OCI-LY3 (cell line): ENCODE results near the gene FN1.

Source experiments
- H2AFZ ChIP-seq: fragments of 200-600, 300-600 bp; shearing (Covaris generic); 2 replicates; pipeline ENCODE4 v1.6.0; 2014; ENCODE audit warnings: antibody characterized with exemption, low read depth, low read length
- H3K27ac ChIP-seq: fragments of 200-600, 300-600 bp; sonication (generic); 2 replicates; pipeline ENCODE4 v1.5.1; 2014; ENCODE audit warnings: mild to moderate bottlenecking, low read length, moderate library complexity, mixed read lengths
- H3K27me3 ChIP-seq: fragments of 200-600, 300-600 bp; sonication (generic); 2 replicates; pipeline ENCODE4 v1.6.1; 2014; ENCODE audit warnings: low read depth, low read length, mixed read lengths
- H3K36me3 ChIP-seq: fragments of 200-600, 300-600 bp; sonication (generic); replicated peaks from 2 replicates; pipeline ENCODE3; 2014; ENCODE audit warnings: low read depth, low read length, mixed read lengths
- H3K4me1 ChIP-seq: fragments of 300-600, 200-600 bp; sonication (generic); 2 replicates; pipeline ENCODE4 v1.6.1; 2014; ENCODE audit warnings: low read length, mixed read lengths
- H3K4me2 ChIP-seq: fragments of 200-600, 300-600 bp; sonication (generic); 2 replicates; pipeline ENCODE4 v1.6.1; 2014; ENCODE audit warnings: low read length, mixed read lengths
- H3K4me3 ChIP-seq: fragments of 300-600, 200-600 bp; sonication (generic); 2 replicates; pipeline ENCODE4 v1.5.1; 2014; ENCODE audit warnings: antibody characterized with exemption, mild to moderate bottlenecking, low read length, moderate library complexity
- H3K79me2 ChIP-seq: fragments of 300-600, 200-600 bp; shearing (Covaris generic); 2 replicates; pipeline ENCODE4 v1.6.1; 2014; ENCODE audit warnings: mild to moderate bottlenecking, low read length, mixed read lengths
- H3K9ac ChIP-seq: fragments of 300-600, 200-600 bp; shearing (Covaris generic); 2 replicates; pipeline ENCODE4 v1.6.0; 2014; ENCODE audit warnings: mild to moderate bottlenecking, low read length, moderate library complexity
- H3K9me3 ChIP-seq: fragments of 200-600, 300-600 bp; shearing (Covaris generic); 2 replicates; pipeline ENCODE4 v1.6.1; 2014; ENCODE audit warnings: low read length, mixed read lengths; ENCODE audit not compliant: insufficient read depth
- H4K20me1 ChIP-seq: fragments of 200-600, 300-600 bp; sonication (generic); 2 replicates; pipeline ENCODE4 v1.6.1; 2016; ENCODE audit warnings: low read length, mixed read lengths; ENCODE audit not compliant: insufficient read depth
- CTCF ChIP-seq: fragments of 200-600, 300-600 bp; sonication (generic); IDR thresholded peaks from 2 replicates; pipeline ENCODE4 v1.5.1; 2014; ENCODE audit warnings: antibody characterized with exemption, low read length, low read depth
- EZH2phosphoT487 ChIP-seq: fragments of 200-600 bp; shearing (Covaris generic); IDR thresholded peaks from 2 replicates; pipeline ENCODE4 v1.6.1; 2018; ENCODE audit warnings: antibody characterized with exemption, mixed run types, low read depth

Gene FN1

GRCh38 chr2:215423234-215423633 lies 12.6 kb downstream of the FN1 start:
- Histone ChIP-seq H3K4me3 (no peak overlapping the region), H4K20me1 (no peaks in the 10 kb centered on the region), H3K9me3 (no peaks in the 10 kb centered on the region), H3K36me3 (no peaks in the 10 kb centered on the region), H3K79me2 (no peaks in the 10 kb centered on the region), H3K4me1 (no peaks in the 10 kb centered on the region), H3K9ac (no peak overlapping the region), H3K27ac (no peak overlapping the region), H3K27me3 (no peaks in the 10 kb centered on the region), H3K4me2 (no peak overlapping the region), H2AFZ (no peak overlapping the region)
- TF ChIP-seq EZH2phosphoT487 (no peak), CTCF (no peak)

DNA sequence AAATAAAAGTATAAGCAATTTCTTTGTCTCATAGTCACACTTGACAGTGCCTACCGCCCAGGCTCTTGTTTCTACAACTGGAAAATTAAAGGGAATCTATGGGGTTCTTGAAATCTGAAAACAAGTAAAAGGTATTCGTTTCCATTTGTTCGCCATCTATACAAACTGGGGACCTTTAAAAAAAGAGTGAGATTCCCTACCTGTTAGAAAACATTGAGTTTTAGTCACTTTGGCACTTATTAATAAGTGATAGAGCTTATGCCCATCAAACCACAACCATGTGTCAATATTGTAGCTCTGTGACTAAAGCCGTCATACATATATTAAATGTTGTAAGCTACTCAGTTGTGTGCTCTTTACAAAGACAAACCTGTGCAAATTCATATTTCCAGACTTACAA lies 13.2 kb downstream of the FN1 start:
- Histone ChIP-seq H2AFZ (no peak overlapping the region), H3K9me3 (no peaks in the 10 kb centered on the region), H3K9ac (no peak overlapping the region), H3K36me3 (no peaks in the 10 kb centered on the region), H3K4me3 (no peak overlapping the region), H3K27me3 (no peaks in the 10 kb centered on the region), H3K4me1 (no peaks in the 10 kb centered on the region), H3K79me2 (no peaks in the 10 kb centered on the region), H4K20me1 (no peaks in the 10 kb centered on the region), H3K27ac (no peak overlapping the region), H3K4me2 (no peak overlapping the region)
- TF ChIP-seq EZH2phosphoT487: no peak
- no peak for TF ChIP-seq CTCF

DNA sequence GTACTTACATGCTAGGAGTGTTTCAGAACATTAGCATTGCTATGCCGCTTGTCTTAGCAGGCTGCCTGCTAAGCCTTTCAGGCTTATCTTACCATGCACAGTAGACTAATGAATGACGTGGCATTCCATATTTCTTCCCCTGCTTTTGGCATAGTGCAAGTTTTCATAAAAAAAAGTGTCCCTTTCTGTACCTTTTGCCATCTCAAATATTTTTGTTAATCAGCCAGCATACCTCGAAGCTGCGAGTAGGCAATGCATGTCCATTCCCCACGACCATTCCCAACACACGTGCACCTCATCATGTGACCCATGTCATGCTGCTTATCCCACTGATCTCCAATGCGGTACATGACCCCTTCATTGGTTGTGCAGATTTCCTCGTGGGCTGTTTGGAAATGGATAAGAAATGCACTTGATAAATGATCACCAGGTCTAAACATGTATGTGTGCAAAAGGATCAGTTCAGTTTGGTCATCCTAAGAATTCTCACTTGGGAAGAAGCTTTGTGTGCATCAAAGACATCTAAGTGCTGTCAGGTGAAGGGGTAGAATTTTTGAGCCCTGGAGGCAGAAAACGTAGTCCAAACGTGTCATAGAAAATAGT lies 13.9 kb downstream of the FN1 start:
- no peaks in the 10 kb centered on the region for H3K79me2 ChIP-seq
- H3K4me2 ChIP-seq: no peak overlapping the region
- H3K9me3 ChIP-seq: no peaks in the 10 kb centered on the region
- no peak overlapping the region for H3K4me3 ChIP-seq
- H3K36me3 ChIP-seq: no peaks in the 10 kb centered on the region
- no peak overlapping the region for H3K27ac ChIP-seq
- H3K27me3 ChIP-seq: no peaks in the 10 kb centered on the region
- H3K4me1 ChIP-seq: no peaks in the 10 kb centered on the region
- no peak for TF ChIP-seq EZH2phosphoT487
- no peak for TF ChIP-seq CTCF
- H2AFZ ChIP-seq: no peak overlapping the region
- H3K9ac ChIP-seq: no peak overlapping the region
- H4K20me1 ChIP-seq: no peaks in the 10 kb centered on the region

- Histone ChIP-seq H3K9me3 (no peaks in the 10 kb centered on the region), H2AFZ (no peak overlapping the region), H3K4me1 (no peaks in the 10 kb centered on the region), H3K36me3 (no peaks in the 10 kb centered on the region), H3K4me3 (no peak overlapping the region), H3K27ac (no peak overlapping the region), H3K27me3 (no peaks in the 10 kb centered on the region), H4K20me1 (no peaks in the 10 kb centered on the region), H3K4me2 (no peak overlapping the region), H3K79me2 (no peaks in the 10 kb centered on the region), H3K9ac (no peak overlapping the region)
- TF ChIP-seq CTCF (no peak), EZH2phosphoT487 (no peak)
Measured at GRCh38 chr2:215420471-215420935, 15.4 kb downstream of the FN1 start.
